Transverse colon (tissue), 3 donors: ENCODE results near the gene PDE1C.

Experiments used
- EP300 ChIP-seq: sonication (generic); formaldehyde crosslinking; IDR thresholded peaks from one replicate; pipeline ENCODE4 v1.6.1; 2017; ENCODE audit warnings: antibody characterized with exemption, low read depth
- POLR2A ChIP-seq: fragments of 450-650 bp; IDR thresholded peaks from one replicate; pipeline ENCODE4 v1.6.1; 2016; ENCODE audit warnings: antibody characterized with exemption, mild to moderate bottlenecking, moderate library complexity
- TF ChIP-seq, protein P1 (sequence below), 5 experiments: fragments of 200-600 bp in 3 of 5; fragments of 450-650 bp in 2 of 5; sonication (generic) in 3 of 5; IDR thresholded peaks; 1 replicate in 2 of 5; 2 replicates in 3 of 5; pipeline ENCODE4 v1.5.1; 2016 to 2017; ENCODE audit warnings: antibody characterized with exemption in 5 of 5, inconsistent platforms in 3 of 5, mild to moderate bottlenecking in 2 of 5, moderate library complexity in 1 of 5

GRCh38 chr7:32043688-32044087 is 26.5 kb downstream of the PDE1C start:
- TF ChIP-seq, protein P1, sequence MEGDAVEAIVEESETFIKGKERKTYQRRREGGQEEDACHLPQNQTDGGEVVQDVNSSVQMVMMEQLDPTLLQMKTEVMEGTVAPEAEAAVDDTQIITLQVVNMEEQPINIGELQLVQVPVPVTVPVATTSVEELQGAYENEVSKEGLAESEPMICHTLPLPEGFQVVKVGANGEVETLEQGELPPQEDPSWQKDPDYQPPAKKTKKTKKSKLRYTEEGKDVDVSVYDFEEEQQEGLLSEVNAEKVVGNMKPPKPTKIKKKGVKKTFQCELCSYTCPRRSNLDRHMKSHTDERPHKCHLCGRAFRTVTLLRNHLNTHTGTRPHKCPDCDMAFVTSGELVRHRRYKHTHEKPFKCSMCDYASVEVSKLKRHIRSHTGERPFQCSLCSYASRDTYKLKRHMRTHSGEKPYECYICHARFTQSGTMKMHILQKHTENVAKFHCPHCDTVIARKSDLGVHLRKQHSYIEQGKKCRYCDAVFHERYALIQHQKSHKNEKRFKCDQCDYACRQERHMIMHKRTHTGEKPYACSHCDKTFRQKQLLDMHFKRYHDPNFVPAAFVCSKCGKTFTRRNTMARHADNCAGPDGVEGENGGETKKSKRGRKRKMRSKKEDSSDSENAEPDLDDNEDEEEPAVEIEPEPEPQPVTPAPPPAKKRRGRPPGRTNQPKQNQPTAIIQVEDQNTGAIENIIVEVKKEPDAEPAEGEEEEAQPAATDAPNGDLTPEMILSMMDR (IDR thresholded peaks at IDR 0.05), result no peak
- no peak for TF ChIP-seq POLR2A
- no peak for TF ChIP-seq EP300
